ENCODE results near the gene C17orf78. TPM values are rescaled to one million over a fixed set of nuclear protein-coding genes. Genes with fewer than 3 reads are reported as not detected.

C17orf78 gene
- total RNA-seq, 1 donor from 2014 or later = not detected

DNA sequence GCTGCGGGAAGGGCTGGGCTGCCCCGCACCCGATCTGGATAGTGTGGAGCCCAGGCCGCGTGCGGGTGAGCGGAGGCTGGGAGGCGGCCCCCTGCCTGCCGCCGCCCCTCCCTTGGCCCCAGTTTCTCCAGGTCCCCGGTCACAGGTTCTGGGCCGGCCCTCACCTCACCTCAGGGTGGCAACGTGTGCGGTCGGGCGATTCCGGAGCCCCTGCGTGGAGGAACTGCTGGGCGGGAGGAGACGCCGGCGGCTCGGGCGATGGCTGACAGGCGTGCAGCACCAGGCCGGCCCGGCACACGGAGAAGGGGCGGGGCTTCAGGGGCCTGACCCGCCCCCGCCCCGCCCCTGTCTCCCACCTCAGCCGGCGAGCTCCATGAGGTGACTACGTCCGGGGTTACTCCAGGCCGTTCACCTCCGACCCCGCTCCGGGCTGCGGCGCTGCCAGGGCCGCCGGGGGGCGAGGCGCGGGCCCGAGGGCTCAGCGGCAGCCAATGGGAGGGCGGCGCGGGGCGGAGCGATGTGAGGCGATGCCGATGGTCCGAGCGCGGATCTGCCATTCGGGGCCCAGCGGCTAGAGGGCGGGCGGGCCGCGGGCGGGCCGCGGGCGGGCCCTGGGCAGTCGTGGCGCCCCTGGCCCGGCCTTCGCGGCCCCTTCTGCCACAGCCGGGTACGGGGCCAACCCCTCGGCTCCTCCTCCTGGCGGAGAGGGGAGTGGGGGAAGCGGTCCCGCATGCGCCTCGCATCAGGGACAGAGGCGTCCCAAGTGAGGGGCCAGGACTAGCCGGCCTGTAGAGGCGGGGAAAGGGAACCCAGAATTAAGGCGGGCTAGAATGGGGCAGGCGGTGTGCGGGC is 16.7 kb upstream of the C17orf78 start:
- no peaks in the 10 kb centered on the region for H3K36me3 Mint-ChIP-seq (ENCODE audit: low read depth)
- TF ChIP-seq, protein P1, sequence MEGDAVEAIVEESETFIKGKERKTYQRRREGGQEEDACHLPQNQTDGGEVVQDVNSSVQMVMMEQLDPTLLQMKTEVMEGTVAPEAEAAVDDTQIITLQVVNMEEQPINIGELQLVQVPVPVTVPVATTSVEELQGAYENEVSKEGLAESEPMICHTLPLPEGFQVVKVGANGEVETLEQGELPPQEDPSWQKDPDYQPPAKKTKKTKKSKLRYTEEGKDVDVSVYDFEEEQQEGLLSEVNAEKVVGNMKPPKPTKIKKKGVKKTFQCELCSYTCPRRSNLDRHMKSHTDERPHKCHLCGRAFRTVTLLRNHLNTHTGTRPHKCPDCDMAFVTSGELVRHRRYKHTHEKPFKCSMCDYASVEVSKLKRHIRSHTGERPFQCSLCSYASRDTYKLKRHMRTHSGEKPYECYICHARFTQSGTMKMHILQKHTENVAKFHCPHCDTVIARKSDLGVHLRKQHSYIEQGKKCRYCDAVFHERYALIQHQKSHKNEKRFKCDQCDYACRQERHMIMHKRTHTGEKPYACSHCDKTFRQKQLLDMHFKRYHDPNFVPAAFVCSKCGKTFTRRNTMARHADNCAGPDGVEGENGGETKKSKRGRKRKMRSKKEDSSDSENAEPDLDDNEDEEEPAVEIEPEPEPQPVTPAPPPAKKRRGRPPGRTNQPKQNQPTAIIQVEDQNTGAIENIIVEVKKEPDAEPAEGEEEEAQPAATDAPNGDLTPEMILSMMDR (IDR thresholded peaks at IDR 0.05) = peak; percentile 73
- no peaks in the 10 kb centered on the region for H3K9me3 Mint-ChIP-seq (ENCODE audit: low read depth)
- H3K27ac Mint-ChIP-seq (ENCODE audit: unreplicated experiment) = peak overlapping the region; percentile 77
- peaks cover 31% of the 10 kb centered on the region for H3K4me1 Mint-ChIP-seq (ENCODE audit: low read depth)
- H3K27me3 Mint-ChIP-seq (ENCODE audit: low read depth) = no peaks in the 10 kb centered on the region
- H3K4me3 Mint-ChIP-seq (ENCODE audit: unreplicated experiment) = peak overlapping the region; percentile 84
- DNase-seq (ENCODE audit: low spot score) = peak; percentile 97

DNA sequence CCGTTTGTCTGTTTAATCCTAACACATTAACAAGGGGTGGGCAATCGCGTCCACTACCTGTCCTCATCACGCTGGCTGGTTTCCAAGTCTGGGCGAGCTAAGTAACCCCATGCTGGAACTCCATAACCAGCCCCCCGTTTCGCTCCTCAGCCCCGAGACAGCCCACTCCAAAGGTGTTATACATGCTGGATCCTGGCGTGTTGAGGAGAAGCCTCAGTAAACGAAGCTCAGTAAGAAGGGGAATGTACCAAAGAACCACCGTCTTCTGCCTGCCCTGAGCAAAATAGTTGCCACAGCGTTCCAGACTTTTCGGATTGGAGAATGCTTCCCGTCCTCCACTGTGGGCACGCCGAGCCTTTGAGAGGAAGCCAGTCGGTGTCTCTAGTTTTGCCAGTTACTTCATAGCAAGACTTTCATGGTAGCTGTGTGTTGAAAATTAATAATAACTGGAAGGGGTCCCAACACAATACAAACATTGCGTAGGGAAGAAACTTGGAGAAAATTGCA is 16.1 kb upstream of the C17orf78 start:
- H3K4me3 Mint-ChIP-seq (ENCODE audit: unreplicated experiment) = peak overlapping the region; percentile 60
- peak overlapping the region; percentile 77 for H3K27ac Mint-ChIP-seq (ENCODE audit: unreplicated experiment)
- TF ChIP-seq, protein P1 (IDR thresholded peaks at IDR 0.05) = no peak
- H3K36me3 Mint-ChIP-seq (ENCODE audit: low read depth) = peaks cover under 1% of the 10 kb centered on the region
- no peaks in the 10 kb centered on the region for H3K27me3 Mint-ChIP-seq (ENCODE audit: low read depth)
- H3K4me1 Mint-ChIP-seq (ENCODE audit: low read depth) = peaks cover 29% of the 10 kb centered on the region
- no peaks in the 10 kb centered on the region for H3K9me3 Mint-ChIP-seq (ENCODE audit: low read depth)
- DNase-seq (ENCODE audit: low spot score) = no peak

DNA sequence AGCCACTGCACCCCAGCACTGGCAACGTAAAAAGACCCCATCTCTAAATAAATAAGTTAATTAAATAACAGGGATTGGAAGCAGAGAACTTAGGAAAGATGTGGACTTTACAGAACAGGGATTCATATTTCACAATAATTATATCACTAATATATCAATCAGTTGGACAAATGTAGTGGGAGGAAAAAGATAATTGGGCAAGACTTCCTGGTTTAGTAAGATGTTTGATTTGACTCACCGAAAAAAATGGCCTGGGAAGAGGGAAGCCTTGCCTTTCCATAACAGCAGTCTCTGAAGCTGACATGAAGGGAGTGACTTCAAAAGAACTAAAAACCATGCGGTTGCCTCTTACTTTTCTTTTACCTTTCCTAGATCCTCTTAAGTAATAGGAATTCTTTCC is 15.2 kb upstream of the C17orf78 start:
- no peak for DNase-seq (ENCODE audit: low spot score)
- TF ChIP-seq, protein P1 (IDR thresholded peaks at IDR 0.05) = no peak
- Mint-ChIP-seq H3K9me3 (ENCODE audit: low read depth) (no peaks in the 10 kb centered on the region), H3K36me3 (ENCODE audit: low read depth) (peaks cover 1% of the 10 kb centered on the region), H3K27ac (ENCODE audit: unreplicated experiment) (no peak overlapping the region), H3K27me3 (ENCODE audit: low read depth) (no peaks in the 10 kb centered on the region), H3K4me3 (ENCODE audit: unreplicated experiment) (no peak overlapping the region), H3K4me1 (ENCODE audit: low read depth) (peaks cover 29% of the 10 kb centered on the region)

DNA sequence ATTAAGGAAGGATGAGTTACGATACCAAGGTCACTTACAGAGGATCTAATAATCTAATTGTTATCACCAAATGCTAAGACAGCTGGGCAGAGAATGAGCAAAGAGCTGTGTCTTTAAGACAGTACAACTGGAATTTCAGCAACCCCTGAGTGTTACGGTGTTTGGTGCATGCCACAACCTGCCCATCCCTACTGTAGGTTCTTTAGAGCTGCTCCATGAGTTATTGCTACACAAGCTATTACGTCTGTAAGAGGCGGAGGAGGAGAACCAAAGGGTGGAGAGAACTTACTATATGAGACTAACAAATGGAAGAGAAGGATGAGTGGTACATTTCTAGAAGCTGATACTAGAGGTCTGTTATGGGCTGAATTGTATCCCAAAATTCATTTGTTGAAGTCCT is 14.2 kb upstream of the C17orf78 start:
- H3K4me1 Mint-ChIP-seq (ENCODE audit: low read depth) = peaks cover 26% of the 10 kb centered on the region
- TF ChIP-seq, protein P1 (IDR thresholded peaks at IDR 0.05) = no peak
- no peak for DNase-seq (ENCODE audit: low spot score)
- H3K4me3 Mint-ChIP-seq (ENCODE audit: unreplicated experiment) = no peak overlapping the region
- H3K9me3 Mint-ChIP-seq (ENCODE audit: low read depth) = no peaks in the 10 kb centered on the region
- H3K27ac Mint-ChIP-seq (ENCODE audit: unreplicated experiment) = no peak overlapping the region
- peaks cover 1% of the 10 kb centered on the region for H3K36me3 Mint-ChIP-seq (ENCODE audit: low read depth)
- no peaks in the 10 kb centered on the region for H3K27me3 Mint-ChIP-seq (ENCODE audit: low read depth)

DNA sequence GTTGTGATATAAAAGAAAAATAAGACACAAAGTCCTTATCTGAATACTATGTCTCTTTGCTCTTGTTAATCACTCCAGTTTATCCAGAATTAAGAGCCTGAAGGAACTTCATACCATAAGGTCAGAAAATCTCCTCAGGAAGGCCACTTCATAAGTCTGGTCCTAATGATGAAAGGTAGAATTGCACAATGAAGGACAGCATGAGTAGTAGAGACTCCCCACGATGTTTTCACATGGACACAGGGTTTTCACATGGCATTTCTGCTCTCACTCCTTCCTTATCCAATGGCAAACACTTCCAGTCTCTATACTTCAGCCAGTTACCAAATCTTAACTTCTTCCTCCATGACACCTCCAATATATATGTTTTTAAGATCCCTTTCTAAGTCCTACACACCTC is 10.2 kb upstream of the C17orf78 start:
- Mint-ChIP-seq H3K4me3 (ENCODE audit: unreplicated experiment) (no peak overlapping the region), H3K27ac (ENCODE audit: unreplicated experiment) (no peak overlapping the region), H3K4me1 (ENCODE audit: low read depth) (no peaks in the 10 kb centered on the region), H3K9me3 (ENCODE audit: low read depth) (no peaks in the 10 kb centered on the region), H3K27me3 (ENCODE audit: low read depth) (no peaks in the 10 kb centered on the region), H3K36me3 (ENCODE audit: low read depth) (peaks cover 1% of the 10 kb centered on the region)
- TF ChIP-seq, protein P1 (IDR thresholded peaks at IDR 0.05) = no peak
- no peak for DNase-seq (ENCODE audit: low spot score)

All from chondrocyte (in vitro differentiated cells).